Neuron (in vitro differentiated cells): Measurements from ENCODE around the gene PIH1D2.

Experiments
- H2AFZ ChIP-seq: one replicate; pipeline ENCODE4 v1.6.1; 2013; ENCODE audit warnings: low read depth, mild to moderate bottlenecking, inconsistent platforms, low read length, moderate library complexity
- H3K27me3 ChIP-seq: one replicate; pipeline ENCODE4 v1.6.1; 2013; ENCODE audit warnings: low read length; ENCODE audit not compliant: insufficient read depth
- H3K36me3 ChIP-seq: one replicate; pipeline ENCODE4 v1.6.1; 2013; ENCODE audit warnings: low read length; ENCODE audit not compliant: insufficient read depth
- H3K4me1 ChIP-seq: one replicate; pipeline ENCODE4 v1.6.1; 2013; ENCODE audit warnings: low read length; ENCODE audit not compliant: insufficient read depth
- H3K4me3 ChIP-seq: 2 replicates; pipeline ENCODE4 v1.5.1; 2013; ENCODE audit warnings: mild to moderate bottlenecking, low read length, moderate library complexity
- H3K9me3 ChIP-seq: one replicate; pipeline ENCODE4 v1.6.1; 2013; ENCODE audit warnings: low read length

The PIH1D2 gene

GRCh38 chr11:112073941-112074811, at the start of gene PIH1D2, which contains the start of gene NKAPD1:
TSS of gene PIH1D2 (minus strand) at chr11:112074017. CDS start at chr11:112073174, 843 bp downstream.
TSS of gene NKAPD1 (plus strand) at chr11:112074299. CDS start at chr11:112075575, 1,276 bp downstream.
- H3K27me3 ChIP-seq = no peaks in the 10 kb centered on the region

DNA sequence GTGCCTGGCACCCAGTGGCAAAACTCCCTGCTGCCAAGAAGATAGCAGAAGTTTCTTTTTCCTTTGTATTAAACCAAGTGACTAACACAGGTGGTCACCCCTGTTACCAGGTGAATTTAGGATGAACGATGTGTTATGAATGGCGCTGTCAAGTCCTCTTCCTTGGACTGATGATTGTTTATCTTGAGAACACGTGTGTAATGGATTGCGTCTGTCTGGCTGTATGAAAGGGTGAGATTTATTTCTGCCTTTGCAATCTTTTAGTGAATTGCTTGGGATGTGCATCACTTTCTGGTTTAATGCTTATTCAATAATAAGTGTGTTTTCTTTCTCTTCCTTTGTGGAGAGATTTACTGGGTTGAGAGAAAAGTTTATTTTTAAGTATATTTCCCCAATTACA, 49.3 kb upstream of the PIH1D2 start:
- no peaks in the 10 kb centered on the region for H3K27me3 ChIP-seq
- H3K4me1 ChIP-seq = no peaks in the 10 kb centered on the region

More at GRCh38 chr11:112073941-112074811, at the start of gene PIH1D2, which contains the start of gene NKAPD1:
- Histone ChIP-seq H3K36me3 (peaks cover 21% of the 10 kb centered on the region), H3K4me1 (peaks cover 17% of the 10 kb centered on the region), H2AFZ (peak within 1 kb of the TSS; percentile 86), H3K4me3 (peak within 1 kb of the TSS; percentile 95), H3K9me3 (no peaks in the 10 kb centered on the region)

GRCh38 chr11:112121981-112122615, 48.3 kb upstream of the PIH1D2 start:
- H3K27me3 ChIP-seq = no peaks in the 10 kb centered on the region

More for the DNA sequence above, 49.3 kb upstream of the PIH1D2 start:
- Histone ChIP-seq H3K4me3 (no peak overlapping the region), H2AFZ (no peak overlapping the region), H3K9me3 (no peaks in the 10 kb centered on the region), H3K36me3 (no peaks in the 10 kb centered on the region)

GRCh38 chr11:112118176-112118575, 44.4 kb upstream of the PIH1D2 start:
- no peaks in the 10 kb centered on the region for H3K27me3 ChIP-seq
- H3K4me1 ChIP-seq = no peaks in the 10 kb centered on the region
- no peak overlapping the region for H2AFZ ChIP-seq
- no peaks in the 10 kb centered on the region for H3K36me3 ChIP-seq
- no peaks in the 10 kb centered on the region for H3K9me3 ChIP-seq
- no peak overlapping the region for H3K4me3 ChIP-seq

More at GRCh38 chr11:112121981-112122615, 48.3 kb upstream of the PIH1D2 start:
- Histone ChIP-seq H3K4me3 (no peak overlapping the region), H3K36me3 (no peaks in the 10 kb centered on the region), H3K4me1 (no peaks in the 10 kb centered on the region), H2AFZ (no peak overlapping the region), H3K9me3 (no peaks in the 10 kb centered on the region)

DNA sequence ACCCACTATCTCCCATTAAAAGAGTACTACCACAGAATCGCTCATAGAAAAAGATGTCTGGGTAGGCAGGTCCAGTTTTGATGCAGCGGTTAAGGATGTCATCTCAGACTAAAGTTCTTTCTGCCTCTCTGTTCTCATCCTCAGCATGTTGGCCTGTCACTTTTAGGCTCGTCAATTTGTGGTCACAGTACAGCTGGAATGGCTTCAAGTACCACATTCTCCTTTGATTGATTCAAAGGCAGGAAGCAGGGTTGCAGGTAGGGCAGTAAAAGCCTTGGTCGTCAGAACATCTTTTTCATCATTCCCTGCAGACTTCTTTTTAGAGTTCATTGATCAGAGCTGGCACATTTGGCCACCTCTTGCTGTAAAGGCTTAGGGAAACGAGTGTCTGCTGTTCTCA, 41.6 kb upstream of the PIH1D2 start:
- no peaks in the 10 kb centered on the region for H3K9me3 ChIP-seq
- no peak overlapping the region for H2AFZ ChIP-seq
- H3K27me3 ChIP-seq = no peaks in the 10 kb centered on the region
- H3K4me1 ChIP-seq = no peaks in the 10 kb centered on the region
- H3K4me3 ChIP-seq = no peak overlapping the region
- H3K36me3 ChIP-seq = no peaks in the 10 kb centered on the region

DNA sequence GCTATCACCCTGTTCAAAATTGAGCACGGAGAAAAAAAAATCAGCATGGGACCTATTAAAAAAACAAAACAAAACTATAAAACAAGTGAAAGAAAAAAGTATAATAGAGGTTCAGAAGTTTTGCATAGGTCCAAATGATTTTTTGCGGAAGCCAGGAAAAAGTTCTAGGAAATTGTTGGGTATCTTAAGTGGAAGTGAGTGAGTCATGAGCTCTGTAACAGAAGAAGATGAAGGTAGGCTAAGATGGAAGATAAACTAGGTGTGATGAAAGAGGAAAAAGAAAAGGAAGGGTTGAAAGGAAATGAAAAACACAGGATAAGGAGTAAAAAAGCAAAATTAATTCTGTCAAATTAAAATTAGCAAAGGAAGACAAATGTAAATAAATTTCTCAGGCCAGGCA, 40.6 kb upstream of the PIH1D2 start:
- no peaks in the 10 kb centered on the region for H3K9me3 ChIP-seq
- H2AFZ ChIP-seq = no peak overlapping the region
- H3K36me3 ChIP-seq = no peaks in the 10 kb centered on the region
- H3K27me3 ChIP-seq = no peaks in the 10 kb centered on the region
- no peak overlapping the region for H3K4me3 ChIP-seq
- no peaks in the 10 kb centered on the region for H3K4me1 ChIP-seq

GRCh38 chr11:112113539-112114457, 40.0 kb upstream of the PIH1D2 start:
- no peak overlapping the region for H3K4me3 ChIP-seq
- no peak overlapping the region for H2AFZ ChIP-seq
- no peaks in the 10 kb centered on the region for H3K9me3 ChIP-seq
- H3K36me3 ChIP-seq = no peaks in the 10 kb centered on the region
- H3K27me3 ChIP-seq = no peaks in the 10 kb centered on the region
- H3K4me1 ChIP-seq = no peaks in the 10 kb centered on the region

GRCh38 chr11:112106070-112106469, 32.3 kb upstream of the PIH1D2 start:
- Histone ChIP-seq H2AFZ (no peak overlapping the region), H3K27me3 (no peaks in the 10 kb centered on the region), H3K4me1 (no peaks in the 10 kb centered on the region), H3K36me3 (no peaks in the 10 kb centered on the region), H3K4me3 (no peak overlapping the region), H3K9me3 (no peaks in the 10 kb centered on the region)

GRCh38 chr11:112103446-112103845, 29.6 kb upstream of the PIH1D2 start:
- H3K4me3 ChIP-seq = no peak overlapping the region
- no peaks in the 10 kb centered on the region for H3K36me3 ChIP-seq
- no peak overlapping the region for H2AFZ ChIP-seq
- H3K4me1 ChIP-seq = no peaks in the 10 kb centered on the region
- no peaks in the 10 kb centered on the region for H3K27me3 ChIP-seq
- H3K9me3 ChIP-seq = no peaks in the 10 kb centered on the region

GRCh38 chr11:112100462-112100861, 26.6 kb upstream of the PIH1D2 start:
- Histone ChIP-seq H3K36me3 (no peaks in the 10 kb centered on the region), H3K4me3 (no peak overlapping the region), H3K4me1 (no peaks in the 10 kb centered on the region), H3K9me3 (no peaks in the 10 kb centered on the region), H3K27me3 (no peaks in the 10 kb centered on the region), H2AFZ (no peak overlapping the region)

DNA sequence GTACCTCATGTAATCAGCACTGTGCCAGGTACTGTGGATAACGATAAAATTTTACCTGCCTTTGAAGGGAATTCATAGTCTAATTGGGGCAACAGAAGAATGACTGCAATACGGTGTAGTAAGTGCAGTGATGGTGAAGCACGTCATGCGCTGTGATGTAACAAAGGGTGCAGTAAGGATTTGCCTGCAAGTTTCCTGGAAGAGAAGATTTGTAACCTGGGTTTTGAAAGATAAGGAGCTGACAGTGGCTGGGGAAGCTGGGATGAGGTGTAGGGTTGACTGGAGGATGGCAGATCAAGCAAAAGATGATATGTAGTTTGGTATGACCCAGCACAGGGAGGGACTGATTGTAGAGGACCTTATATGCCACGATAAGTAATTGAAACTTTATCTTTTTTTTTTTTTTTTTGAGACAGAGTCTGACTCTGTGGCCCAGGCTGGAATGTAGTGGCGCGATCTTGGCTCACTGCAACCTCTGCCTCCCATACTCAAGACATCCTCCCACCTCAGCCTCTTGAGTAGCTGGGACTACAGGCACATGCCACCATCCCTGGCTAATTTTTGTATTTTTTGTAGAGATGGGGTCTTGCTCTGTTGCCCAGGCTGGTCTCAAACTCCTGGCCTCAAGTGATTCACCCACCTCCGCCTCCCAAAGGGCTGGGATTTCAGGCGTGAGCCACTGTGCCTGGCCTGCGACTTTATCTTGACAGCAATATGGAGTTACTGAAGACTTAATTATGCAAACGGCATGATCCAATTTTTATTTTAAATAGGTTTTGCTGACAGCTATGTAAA, 24.1 kb upstream of the PIH1D2 start:
- peaks cover 14% of the 10 kb centered on the region for H3K36me3 ChIP-seq
- H2AFZ ChIP-seq = no peak overlapping the region
- no peak overlapping the region for H3K4me3 ChIP-seq

DNA sequence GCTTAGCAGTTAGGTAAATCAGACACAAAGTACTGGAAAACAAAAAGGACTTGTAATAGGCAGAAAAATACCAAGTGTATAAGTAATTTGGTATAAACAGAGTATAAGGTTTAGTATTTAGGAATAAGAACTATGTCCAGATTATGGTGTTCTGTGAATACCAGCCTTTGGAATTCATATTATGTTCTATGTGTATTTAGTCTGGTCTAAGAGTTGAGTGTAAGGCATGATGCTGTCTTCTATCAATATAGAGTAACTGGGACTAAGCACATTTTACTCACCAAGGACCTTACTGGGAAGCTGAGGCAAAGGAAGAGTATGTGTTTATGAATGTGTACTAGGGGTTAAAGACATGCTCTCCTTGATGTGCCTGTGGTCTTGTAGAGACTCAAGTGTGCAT, 22.4 kb upstream of the PIH1D2 start:
- Histone ChIP-seq H3K9me3 (no peaks in the 10 kb centered on the region), H2AFZ (no peak overlapping the region), H3K27me3 (no peaks in the 10 kb centered on the region), H3K4me1 (no peaks in the 10 kb centered on the region), H3K36me3 (peaks cover 26% of the 10 kb centered on the region), H3K4me3 (no peak overlapping the region)

More for the DNA sequence above, 24.1 kb upstream of the PIH1D2 start:
- no peaks in the 10 kb centered on the region for H3K4me1 ChIP-seq
- H3K9me3 ChIP-seq = no peaks in the 10 kb centered on the region
- H3K27me3 ChIP-seq = no peaks in the 10 kb centered on the region
